ENCODE data around the gene TBC1D23.

The TBC1D23 gene

GRCh38 chr3:100364421-100364820 lies 103.6 kb downstream of the TBC1D23 start:
- TF ChIP-seq ZFX (IDR thresholded peaks at IDR 0.05; ENCODE audit: borderline replicate concordance): no peak
- TF ChIP-seq, protein P1, sequence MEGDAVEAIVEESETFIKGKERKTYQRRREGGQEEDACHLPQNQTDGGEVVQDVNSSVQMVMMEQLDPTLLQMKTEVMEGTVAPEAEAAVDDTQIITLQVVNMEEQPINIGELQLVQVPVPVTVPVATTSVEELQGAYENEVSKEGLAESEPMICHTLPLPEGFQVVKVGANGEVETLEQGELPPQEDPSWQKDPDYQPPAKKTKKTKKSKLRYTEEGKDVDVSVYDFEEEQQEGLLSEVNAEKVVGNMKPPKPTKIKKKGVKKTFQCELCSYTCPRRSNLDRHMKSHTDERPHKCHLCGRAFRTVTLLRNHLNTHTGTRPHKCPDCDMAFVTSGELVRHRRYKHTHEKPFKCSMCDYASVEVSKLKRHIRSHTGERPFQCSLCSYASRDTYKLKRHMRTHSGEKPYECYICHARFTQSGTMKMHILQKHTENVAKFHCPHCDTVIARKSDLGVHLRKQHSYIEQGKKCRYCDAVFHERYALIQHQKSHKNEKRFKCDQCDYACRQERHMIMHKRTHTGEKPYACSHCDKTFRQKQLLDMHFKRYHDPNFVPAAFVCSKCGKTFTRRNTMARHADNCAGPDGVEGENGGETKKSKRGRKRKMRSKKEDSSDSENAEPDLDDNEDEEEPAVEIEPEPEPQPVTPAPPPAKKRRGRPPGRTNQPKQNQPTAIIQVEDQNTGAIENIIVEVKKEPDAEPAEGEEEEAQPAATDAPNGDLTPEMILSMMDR (IDR thresholded peaks at IDR 0.05): no peak

DNA sequence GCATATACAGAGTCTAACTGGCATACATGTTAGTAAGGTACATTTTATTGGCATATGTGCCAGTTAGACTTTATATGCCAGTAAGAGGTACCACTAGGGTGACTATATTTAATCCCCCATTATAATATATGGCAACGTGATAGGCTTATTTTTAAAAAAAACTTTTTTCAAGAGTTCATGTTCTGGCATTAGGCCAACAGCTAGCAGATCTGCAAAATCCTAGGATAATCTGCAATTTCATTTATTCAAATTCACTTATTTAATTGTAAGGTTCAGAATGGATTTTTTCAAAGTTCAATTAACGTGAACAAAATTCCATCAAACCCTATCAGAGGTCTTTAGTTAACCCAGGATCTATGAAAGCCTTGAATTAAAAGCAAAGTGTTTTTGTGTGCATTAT lies 105.6 kb downstream of the TBC1D23 start:
- TF ChIP-seq, protein P1 (IDR thresholded peaks at IDR 0.05): no peak
- no peak for TF ChIP-seq ZFX (IDR thresholded peaks at IDR 0.05; ENCODE audit: borderline replicate concordance)
- H3K27ac ChIP-seq: no peak overlapping the region

More at GRCh38 chr3:100364421-100364820, 103.6 kb downstream of the TBC1D23 start:
- no peak overlapping the region for H3K27ac ChIP-seq

GRCh38 chr3:100368441-100368840 lies 107.6 kb downstream of the TBC1D23 start:
- no peak for TF ChIP-seq ZFX (IDR thresholded peaks at IDR 0.05; ENCODE audit: borderline replicate concordance)
- TF ChIP-seq, protein P1 (IDR thresholded peaks at IDR 0.05): no peak
- H3K27ac ChIP-seq: no peak overlapping the region

GRCh38 chr3:100370756-100371155 lies 110.0 kb downstream of the TBC1D23 start:
- TF ChIP-seq, protein P1 (IDR thresholded peaks at IDR 0.05): no peak
- TF ChIP-seq ZFX (IDR thresholded peaks at IDR 0.05; ENCODE audit: borderline replicate concordance): no peak
- no peak overlapping the region for H3K27ac ChIP-seq

DNA sequence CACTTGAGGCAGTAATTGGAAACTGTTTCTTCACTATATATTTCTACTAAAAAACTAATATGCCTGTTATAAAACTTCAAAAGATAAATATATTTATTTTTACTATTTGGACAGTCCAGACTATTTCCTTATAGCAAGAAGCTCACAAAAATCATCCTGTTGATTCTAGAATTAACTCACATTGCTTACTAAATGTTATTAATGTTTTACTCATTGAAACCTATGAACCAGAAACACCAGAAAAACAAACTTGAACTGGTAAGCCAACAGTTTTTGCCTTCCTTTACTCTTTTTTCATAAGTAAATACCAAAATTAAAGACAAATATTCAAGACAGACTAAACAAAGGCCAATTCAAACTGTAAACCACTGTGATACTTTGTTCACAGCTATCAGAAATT lies 113.7 kb downstream of the TBC1D23 start:
- TF ChIP-seq ZFX (IDR thresholded peaks at IDR 0.05; ENCODE audit: borderline replicate concordance): no peak
- TF ChIP-seq, protein P1 (IDR thresholded peaks at IDR 0.05): no peak
- peak overlapping the region; percentile 12; the same call in 1 of the 2 replicates for H3K27ac ChIP-seq
